ENCODE results near the gene TGFBR2.

The TGFBR2 gene

DNA sequence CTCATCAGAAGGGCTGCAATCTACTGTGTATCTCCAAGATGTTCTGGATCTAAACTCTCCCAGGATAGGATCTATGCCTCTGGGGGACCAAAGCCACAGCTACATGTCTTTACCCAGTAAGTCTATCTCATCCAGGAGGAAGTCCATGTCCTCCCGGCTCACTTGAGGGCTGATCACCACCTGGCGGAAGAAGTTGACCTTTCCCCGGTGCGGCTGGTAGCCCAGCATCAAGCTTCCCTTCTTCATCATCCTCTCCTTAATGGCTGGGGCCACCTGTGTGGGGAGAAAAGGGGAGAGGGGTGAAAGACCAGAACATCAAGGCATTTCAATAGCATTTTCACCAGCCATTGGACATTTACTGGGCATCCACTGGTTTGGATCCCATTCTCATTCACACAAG lies 121.7 kb downstream of the TGFBR2 start:
- DNase-seq: no peak

DNA sequence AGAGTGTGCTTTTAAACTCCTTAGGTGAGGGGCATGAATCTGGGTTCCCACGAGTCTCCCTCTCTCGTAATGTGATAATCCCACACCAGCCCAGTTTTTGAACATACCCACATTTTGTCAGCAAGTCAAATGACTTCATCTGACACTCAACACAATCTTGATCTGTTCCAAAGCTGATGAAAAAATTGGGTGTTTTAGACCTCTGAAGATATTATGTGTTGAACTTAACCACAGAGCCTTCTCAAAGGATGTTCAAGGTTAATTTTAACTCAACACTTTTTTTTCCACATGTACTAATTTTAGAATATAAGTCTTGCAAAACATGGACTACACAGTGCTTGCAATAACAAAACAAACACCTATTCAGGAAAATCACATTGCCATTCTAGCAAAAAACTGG lies 123.1 kb downstream of the TGFBR2 start:
- no peak for DNase-seq

DNA sequence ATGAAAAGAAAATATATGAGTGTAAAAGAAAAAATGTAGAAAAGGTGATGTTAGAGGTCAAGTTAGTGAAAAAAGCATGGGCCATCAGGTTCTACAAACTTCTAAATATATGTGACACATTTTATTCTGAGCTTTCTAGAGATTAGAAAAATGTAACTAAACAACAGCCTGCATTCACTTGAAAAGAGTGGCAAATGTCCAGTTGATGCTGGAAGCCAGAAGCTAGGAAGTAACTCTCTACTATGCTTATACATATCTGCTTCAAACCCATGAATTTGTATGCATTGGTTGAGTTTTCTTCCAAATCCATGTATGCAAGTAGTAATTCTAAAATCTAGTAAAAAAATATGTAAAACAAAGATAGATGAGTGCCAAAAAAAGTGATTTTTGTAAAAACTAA lies 123.5 kb downstream of the TGFBR2 start:
- DNase-seq: no peak

DNA sequence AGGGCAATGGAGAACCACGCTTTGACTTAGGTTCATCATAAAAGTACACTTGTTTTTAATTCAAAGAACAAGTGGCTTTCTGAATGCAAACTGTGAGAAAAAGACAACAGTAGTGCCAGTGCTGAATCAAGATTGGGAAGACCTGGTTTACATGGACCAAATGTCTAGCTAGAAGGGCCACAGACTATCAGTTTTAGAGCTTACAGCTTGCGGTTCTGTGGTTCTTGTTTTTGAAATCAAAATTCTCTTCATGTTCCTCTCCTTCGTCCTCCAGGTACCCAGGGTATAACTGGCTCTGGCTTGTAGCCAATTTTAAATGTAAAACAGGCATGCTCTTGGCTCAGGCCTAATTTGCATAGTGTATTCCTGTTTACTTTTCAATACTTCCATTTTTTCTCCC lies 124.6 kb downstream of the TGFBR2 start:
- no peak for DNase-seq

DNA sequence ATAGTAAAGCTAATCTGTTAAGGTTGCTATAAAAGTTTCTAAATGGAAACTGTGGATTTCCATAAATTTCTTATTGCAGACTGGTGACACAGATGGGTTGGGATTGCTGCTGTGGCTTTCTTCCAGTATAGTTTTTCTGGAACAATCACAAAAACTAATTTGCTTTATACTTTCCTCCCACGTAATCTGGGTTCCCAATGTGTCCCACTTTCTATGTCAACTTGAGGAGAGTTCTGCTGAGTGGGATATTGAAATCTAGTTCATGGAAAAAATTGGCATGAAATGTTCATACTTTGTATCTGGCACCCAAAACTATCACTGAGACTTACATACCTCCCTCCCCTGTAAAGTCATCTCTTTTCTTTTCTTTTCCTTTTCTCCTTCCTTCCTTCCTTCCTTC lies 126.8 kb downstream of the TGFBR2 start:
- DNase-seq: no peak

DNA sequence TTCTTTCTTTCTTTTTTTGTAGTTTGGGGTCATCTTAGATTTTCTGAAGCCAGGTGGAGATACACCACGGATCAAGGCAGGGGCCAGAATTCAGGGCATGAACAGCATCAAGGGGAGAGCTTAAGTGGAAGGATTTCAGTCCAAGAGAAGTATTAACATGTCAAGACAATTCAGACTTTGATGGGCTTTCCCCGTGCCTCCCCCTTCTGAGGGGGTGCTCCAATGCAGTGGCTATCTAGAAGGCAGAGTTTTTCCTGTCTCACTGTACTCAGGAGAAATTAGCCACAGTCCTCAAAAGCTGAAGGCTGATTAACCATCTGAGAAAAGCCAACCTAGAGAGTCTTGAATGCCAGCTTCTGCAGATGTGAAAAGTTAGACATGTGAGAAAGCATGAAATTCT lies 127.3 kb downstream of the TGFBR2 start:
- DNase-seq: no peak

DNA sequence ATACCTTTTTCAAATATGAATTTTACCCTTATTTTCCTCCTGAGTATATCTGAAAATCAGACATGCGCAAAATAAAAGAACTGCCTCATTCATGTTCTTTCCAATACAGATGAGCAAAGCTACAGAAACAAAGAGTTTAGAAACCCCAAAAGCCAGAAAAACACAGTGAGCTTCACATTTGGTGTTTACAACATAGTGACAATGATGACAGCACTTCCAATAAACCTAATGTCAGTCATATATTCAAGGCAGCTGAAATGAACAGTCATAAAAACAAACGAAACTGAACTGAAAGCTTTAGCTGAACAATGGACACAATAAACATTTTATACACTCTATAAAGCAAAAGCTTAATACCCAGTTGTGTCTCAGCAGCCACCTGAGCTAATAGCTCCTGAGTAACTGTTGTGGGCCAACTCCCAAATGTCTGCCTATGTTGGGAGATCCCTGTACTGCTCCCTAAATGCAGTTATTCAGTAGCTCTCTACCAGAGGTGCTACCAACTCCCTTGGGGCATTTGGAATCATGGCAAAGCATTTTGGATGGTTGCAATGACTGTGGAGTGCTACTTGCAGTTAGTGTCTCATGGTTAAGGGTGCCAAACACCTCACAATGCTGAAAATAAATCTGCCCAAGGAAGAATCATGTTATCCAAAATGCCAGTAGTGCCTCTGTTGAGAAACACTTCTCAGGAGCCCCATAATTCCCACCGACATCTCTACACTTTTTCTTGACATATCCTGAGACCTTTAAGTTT lies 131.5 kb downstream of the TGFBR2 start:
- no peak for DNase-seq

DNA sequence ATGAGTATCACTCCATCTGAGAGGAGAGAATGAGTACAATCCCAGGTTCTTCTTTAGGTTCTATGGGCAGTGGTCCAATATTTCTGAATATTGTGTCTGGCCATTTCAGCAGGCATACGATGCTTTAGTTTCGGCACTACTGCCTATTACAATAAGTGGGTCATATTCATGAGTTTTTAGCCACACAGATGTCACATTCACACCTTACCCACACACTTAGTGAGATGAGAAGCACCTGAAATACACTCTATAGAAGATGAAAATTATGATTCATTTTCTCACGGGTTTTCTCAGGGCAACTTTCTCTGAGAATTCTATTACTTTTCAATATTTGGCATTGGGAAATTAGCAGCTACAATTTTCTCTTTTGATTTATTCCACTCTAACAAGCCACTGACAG lies 132.2 kb downstream of the TGFBR2 start:
- DNase-seq: no peak

DNA sequence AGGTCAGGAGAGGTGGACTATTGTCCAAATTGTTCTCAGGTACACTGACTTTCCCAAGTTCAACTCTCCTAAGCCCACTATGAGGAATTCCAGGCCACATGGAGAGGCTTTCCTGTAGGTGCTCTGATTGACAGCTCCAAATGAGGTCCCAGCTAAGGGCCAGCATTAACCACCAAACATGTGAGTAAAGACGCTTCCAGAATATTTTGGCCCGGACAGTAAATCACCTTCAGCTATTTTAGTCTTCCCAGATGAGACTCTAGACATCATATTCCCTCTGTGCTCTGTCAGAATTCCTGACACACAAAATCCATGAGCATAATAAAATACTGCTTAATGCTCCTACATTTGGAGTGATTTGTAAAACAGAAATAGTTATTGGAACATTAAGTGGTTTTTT lies 135.5 kb downstream of the TGFBR2 start:
- no peak for DNase-seq

DNA sequence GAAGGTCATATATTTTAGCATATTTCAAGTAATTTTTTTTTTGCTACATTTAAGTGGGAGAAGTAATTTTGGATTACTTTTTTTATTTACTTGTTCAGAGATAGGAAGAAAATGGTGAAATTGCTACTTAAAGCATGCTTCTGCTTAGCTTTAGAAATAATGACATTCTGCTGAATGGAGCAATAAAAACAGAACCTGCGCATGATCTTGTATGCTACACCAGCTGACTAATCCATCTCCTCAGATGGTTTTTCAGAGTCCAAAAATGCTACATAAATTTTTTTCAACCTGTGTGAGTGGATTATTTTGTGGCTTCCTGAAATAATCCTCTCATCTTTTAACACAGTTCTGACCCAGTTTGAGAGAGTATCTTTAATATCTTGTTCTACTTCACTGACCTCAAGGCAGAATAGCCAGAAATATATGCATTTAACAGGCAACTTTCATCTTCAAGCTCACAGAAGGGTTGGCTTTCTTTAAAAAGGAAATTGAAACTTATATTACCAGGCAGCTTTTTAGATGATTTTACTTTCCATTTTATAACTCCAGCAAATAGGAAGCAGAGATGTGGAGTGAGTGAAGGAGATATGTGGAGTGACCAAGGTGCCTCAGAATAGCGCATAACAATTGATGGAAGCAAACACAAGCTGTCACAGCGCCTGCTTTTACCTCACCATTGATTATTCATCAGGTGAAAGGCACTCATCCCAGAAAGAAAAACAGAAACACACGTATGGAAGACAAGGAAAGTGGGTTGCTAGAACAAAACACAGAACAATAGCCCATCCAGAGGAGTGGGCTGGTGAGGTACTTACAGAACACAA lies 136.6 kb downstream of the TGFBR2 start:
- no peak for DNase-seq
